A172 (cell line): ENCODE data around the gene CST1. TPM values are rescaled to one million over a fixed set of nuclear protein-coding genes. Genes with fewer than 3 reads are reported as not detected.
"Not testable (repeated sequence)": the region's sequence is repeated elsewhere in the genome, so short reads cannot be mapped to it uniquely, and the experiment has no call there.

Experiments used
- DNase-seq: peaks from one replicate; pipeline ENCODE4 v3.0.0-alpha.2; 2015; ENCODE audit warnings: low spot score
- total RNA-seq: library from RNA; depleted of rRNA; stranded (reverse); fragments of >200 nt; shearing (Covaris generic); gene quantifications from 2 replicates; pipeline ENCODE4 v1.2.3, GENCODE V29; 2014

The CST1 gene
- total RNA-seq, 1 experiment from 2014 or later: not detected

DNA sequence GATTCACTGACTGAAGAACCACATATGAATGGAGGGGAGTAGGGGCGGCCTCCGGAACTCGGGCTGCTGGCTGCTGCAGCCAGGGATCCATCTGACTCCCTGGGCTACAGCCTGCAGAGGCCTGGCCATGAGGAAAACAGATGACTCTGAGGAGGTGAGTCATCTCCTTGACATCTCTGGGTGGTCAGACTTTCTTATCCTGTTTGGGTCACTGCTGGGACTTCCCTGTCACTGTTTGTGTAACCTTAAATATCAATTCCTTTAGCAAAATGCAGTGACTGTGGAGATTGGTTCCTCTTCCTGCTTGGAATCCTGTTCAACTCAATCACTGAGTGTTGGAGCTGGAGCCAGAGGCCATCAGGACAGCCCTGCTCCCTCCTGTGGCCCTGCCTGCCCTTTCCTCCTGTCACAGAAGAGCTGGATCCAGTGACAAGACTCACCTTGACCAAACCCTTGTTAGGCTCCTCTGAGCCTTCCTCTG, 4.4 kb upstream of the CST1 start:
- DNase-seq: peak; percentile 56

DNA sequence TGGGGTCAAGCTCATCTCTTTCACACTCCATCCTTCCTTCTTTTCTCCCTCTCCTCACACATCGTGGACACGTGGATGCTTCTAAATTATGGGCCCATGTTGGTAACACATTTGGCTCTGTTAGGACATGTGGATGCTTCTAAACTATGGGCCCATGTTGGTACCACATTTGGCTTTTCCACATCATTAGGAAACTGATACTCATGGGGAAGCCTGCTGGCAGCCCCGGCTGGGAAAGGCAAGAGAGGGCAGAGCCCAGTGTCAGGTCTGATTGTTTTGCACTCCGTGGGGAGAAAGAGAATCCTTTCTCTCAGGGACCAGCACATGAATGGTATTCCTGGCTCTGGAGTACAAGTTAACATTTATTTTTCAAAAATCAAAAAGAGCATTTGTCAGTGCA, 4.0 kb upstream of the CST1 start:
- DNase-seq: no peak

DNA sequence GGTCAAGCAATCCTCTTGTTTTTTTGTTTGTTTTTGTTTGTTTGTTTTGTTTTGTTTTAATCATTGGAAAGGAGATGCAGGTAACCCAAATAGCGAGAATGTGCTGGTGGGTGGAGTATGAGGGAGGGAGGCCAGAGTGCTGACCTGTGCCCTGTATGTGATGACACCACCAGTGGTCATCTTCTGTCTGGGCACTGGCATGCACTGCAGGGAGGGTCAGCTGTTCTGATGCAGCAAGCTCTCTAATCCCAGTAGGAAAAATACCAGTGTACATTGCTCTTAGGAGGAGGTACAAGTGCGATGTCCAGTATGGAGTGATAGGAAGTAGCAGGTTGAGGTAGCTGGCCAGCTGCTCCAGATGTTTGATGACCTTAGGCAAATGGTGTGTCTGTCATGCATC, 2.9 kb upstream of the CST1 start:
- peak; percentile 21 for DNase-seq

DNA sequence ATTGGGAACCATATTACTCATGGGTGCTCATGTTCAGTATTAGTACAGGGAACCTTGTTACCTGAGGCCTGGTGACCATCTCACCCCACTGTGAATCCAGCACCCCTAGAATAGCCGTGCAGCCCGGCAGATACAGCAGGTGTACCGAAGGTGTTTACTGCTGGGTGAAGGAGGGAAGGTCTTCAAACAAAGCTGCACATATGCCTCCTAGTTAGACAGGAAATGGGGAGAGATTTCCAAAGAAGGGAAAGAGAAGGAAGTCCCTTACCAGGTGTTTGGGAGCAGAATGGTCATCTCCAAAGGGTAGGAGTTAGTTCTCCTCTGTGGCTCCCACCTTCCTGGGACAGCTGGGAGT, 2.4 kb upstream of the CST1 start:
- no peak for DNase-seq

DNA sequence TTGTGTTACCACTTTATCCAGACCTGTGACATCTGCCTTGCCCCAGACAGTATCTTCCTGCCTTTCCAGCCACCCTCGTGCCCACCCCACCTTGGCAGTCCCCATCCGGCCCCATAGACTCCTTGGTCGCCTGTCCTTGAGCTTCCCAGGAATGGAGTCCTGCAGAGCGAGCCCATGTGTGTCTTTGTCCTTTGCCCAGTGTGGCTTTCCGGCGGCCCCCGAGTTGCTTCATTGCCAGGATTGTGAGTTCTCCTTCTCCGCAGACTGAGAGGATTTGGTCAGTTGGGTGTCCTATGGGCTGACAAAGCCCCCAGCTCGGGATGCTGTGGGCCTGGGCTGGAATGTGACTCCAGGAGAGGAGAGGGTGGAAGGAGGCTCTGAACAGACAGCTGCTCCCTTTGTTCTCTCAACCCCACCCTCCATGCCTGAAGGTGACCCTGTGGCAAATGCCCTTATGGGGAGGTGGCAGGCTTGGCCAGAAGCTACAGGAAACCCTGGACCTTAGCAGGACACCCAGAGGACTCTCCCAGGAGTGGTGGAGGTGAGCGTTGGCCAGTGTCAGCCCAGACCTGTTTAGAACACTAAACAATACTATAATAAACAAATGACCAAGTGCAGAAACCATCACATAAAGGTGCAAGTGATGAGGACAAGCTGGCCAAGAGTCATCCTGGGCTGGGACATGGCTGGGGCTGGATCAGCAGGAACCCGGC, 1.9 kb upstream of the CST1 start:
- no peak for DNase-seq

DNA sequence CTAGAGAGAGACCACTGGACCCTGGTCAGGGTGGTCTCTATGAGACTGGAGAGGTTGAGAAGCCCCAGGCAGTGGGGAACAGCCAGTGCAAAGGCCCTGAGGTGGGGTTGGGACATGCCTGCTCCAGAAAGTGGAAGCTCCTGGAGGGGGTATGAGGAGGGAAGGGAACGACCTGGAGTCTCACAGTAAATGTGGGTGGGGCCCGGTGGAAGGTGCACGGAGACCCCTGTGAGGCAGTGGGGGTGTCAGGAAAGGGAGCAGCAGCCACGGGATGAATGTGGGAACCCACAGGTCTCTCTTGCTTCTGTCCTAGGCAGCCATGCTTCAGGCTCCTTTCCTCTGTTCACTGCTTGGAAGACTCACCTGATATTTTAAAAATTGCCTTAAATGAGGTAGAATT, 1.3 kb upstream of the CST1 start:
- no peak for DNase-seq

DNA sequence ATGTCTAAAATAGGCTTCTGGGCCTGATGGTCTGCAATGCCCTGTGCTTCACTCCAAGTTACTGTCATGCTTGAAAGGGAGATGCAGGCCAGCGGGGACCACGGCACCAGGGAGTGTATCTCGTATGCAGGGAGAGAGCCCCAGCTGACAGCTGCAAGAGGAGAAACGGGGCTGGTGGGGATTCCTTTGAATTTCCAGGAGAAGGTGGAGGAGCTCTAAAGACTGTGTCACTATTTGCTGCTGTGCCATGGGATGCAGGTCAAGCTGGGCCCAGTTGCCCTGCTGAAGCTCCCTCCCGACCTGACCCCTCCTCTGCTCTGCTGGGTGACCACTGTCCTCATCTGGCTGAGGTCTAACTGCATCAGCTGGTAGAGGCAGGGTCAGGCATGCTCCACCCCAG, 989 bp downstream of the CST1 start:
- DNase-seq: no peak

DNA sequence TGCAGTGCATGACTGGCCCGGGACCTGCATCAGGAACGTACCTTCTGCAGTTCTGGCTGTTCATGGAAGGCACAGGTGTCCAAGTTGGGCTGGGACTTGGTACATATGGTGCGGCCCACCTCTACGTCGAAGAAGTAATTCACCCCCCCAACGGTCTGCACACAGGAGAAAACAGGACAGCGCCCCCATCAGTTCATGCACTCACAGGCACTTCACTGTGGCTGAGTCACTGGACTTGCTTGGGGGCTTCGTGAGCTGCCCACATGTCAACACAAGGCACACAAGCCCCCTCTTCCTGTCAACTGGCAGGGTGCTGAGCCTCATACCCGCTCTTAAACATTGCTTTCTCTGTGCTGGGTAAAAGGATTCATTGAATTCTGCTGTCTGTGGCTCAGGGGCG, 1.8 kb downstream of the CST1 start:
- DNase-seq: not testable (repeated sequence)

DNA sequence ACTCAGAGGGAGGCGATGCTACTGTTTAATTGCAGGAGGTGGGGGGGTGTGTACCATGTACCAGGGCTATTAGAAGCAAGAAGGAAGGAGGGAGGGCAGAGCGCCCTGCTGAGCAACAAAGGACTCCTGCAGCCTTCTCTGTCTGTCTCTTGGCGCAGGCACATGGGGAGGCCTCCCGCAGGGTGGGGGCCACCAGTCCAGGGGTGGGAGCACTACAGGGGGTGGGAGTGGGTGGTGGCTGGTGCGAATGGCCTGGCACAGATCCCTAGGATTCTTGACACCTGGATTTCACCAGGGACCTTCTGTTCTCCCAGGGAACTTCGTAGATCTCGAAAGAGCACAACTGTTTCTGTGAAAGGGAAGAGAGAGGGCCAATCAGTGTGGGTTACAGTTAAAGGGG, 3.2 kb downstream of the CST1 start:
- not testable (repeated sequence) for DNase-seq

DNA sequence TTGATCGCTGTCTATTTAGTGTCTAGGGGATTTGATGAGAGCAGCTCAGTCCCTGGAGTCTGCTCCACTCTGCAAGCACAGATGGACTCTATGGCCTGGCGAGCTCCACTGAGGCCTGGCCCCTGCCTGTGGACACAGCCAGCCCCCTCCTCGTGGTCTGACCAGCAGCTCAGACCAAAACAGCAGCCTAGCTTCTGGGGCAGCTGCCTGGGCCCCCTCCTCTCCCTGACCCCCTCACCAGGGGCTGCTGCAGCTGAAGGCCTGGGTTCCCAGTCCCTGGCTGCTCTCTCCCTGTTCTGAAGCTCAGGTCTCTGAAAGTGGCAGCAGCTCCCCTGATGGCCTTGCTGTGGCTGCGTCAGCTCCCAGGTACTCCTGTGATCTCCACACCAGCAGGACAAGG, 3.6 kb downstream of the CST1 start:
- not testable (repeated sequence) for DNase-seq

DNA sequence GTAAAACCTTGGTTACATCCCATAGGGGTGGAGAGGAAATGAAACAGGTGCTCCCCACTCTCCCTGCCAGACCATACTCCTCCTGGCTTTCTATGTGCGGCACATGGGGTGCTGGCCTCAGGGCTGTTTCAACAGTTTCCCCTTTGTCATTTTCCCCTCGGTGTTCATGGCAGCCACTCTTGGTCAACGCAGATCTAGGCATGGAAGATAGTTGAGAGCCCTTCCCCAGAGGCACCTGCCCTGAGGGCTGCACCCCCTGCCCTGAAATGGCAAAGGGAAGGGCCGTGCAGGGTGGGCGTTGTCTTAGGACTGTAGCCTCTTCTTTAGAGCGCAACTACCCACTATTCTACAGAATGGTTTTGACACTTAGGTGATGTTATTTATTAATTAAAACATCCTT, 4.4 kb downstream of the CST1 start:
- no peak for DNase-seq

DNA sequence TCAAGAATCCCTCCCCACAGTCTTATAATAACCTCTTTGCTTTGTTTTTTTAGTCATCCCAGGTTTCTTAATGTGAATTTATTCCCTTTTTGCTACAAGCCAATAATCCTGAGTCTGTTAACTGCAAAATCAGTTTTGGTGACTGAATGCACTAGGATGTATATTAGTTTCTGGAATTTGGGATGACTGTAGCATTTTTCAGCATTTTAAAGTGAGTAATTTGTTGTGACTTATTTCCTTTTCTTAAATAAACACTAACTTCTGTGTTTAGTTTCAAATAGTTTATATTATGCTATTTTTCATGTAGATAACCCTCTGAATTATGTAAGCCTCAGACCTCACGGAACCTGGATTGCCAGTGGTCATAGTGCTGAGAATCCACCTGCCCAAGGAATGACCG, 5.5 kb downstream of the CST1 start:
- DNase-seq: no peak

DNA sequence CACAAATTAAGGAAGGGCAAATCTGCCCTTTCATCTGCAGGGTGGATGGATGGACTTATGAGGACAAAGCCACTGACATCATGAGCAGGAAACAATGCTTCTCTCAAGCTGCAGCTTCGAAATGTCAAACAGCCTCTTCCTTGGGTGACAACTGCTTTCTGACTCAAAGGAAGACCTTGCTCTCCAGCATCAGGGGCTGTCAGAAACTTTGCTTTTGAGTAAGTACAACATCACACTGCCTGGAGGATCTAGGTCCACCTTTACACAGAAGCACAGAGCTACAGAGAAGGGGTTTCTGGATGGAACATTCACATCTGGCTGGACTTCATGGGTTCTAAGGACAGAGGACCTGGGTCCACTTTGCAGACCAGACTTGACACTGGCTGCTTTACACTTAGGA, 5.9 kb downstream of the CST1 start:
- no peak for DNase-seq

DNA sequence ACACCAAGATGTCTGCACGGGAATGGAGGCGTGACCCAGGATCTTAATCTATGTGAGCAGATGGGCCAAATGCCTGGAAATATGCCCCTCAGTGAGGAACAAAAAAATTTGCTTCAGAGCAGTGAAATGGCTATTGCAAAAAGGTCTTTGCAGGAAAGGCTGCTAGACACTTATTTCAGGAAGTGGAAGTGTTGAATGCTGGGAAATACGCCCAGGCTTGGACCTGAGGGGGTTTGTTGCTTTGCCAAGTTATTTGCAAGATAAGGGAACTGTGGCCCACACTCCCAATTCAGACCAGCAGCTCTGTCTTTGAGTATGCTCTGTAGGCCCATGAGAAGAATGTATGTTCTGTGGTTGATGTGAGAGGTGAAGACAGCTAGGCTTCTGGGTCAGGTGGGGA, 15.3 kb downstream of the CST1 start:
- not testable (repeated sequence) for DNase-seq

DNA sequence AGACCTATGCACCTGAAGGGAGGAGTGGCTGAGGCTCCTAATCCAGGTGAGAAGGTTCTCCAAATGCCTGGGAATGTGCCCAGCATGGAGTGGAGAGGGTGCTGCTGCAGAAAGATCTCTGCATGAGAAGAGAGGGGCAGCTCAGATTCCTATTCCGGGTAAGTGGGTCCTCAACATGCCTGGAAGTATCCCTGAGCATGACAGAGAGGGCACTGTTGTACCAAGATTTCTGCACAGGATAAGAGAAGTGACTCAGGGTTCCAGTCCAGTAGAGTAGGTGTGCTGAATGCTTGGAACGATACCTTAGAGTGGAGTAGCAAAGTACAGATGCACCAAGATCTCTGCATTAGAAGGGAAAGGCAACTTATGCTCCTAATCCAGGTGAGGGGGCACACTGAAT, 15.8 kb downstream of the CST1 start:
- DNase-seq: not testable (repeated sequence)

DNA sequence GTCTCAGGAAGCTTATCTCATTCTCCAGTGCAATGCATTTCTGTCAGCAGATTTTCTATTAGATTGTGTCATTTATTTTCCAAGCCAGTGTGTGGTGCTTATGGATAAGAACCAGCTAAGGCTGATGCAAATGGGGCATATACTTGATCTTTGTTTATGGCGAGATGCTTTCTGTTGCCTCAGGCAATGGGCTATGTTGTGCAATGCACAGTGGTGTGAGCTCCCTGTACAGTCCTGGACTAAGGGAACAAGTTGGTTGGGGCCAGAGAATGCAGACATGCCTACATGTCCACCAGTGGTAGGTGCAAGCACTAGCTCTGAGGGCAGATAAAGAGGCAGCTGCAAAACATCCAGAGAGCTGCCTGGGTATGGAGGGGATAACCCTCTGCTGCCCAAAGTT, 16.3 kb downstream of the CST1 start:
- DNase-seq: not testable (repeated sequence)

DNA sequence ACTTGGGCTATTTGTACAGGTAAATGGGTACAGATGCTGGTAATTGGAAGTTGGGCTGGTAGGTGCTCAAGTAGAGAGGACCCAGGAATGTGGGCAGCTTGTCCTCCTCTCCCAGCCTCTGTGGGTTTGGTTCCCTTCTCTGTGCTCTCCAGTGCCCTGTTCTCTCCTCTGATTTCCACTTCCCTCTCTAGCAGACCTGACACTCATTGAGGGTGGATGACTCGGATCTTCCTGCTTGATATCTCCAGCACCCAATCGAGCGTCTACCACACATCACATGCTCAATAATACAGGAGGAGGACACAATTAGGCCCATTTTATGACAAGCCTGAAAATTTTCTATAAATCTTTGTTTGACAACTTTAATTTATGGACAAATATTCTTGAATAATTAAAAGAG, 23.7 kb downstream of the CST1 start:
- no peak for DNase-seq

DNA sequence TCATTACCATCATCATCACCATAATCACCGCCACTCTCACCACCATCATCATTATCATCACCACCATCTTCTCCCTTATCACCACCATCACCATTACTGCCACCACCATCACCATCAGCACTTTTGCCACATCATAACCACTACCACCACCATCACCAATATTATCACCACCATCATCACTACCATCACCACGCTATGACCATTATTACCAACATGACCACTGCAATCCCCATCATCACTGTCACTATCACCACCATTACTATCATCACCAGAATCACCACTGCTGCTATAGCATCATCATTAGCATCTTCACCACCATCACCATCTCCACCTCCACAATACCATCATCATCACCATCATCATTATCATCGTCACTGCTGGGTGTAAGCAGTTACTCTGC, 25.6 kb downstream of the CST1 start:
- DNase-seq: no peak

DNA sequence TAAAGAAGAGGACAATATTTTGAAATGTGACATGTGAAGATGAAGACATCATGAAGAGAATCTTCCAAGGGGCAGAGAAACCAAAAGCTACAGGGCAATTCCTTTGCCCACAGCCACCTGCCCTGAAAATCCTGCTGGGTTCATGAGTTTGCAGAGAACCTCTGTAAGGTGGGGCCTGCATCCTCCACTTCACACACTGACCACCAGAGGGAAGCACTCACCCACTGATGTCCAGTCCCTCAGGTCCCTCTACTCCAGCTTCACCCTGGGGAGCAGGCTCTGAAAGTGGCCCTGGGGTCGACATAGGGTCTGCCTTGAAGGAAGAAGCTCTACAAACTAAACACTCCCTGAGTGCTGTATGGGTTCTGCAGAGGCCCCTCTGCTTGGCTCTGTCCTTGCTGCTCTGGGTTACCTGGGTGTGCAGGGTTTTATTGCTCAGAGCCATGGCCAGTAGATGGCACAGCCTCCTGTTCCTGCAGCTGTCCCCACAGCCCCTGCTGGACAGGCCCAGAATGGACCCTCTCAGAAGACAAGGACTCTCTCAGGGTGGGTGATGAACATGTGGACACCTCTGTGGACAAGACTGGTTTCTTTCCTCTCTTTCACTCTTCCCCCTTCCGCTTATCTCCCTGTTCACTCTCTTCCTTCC, 27.0 kb downstream of the CST1 start:
- DNase-seq: peak; percentile 53

DNA sequence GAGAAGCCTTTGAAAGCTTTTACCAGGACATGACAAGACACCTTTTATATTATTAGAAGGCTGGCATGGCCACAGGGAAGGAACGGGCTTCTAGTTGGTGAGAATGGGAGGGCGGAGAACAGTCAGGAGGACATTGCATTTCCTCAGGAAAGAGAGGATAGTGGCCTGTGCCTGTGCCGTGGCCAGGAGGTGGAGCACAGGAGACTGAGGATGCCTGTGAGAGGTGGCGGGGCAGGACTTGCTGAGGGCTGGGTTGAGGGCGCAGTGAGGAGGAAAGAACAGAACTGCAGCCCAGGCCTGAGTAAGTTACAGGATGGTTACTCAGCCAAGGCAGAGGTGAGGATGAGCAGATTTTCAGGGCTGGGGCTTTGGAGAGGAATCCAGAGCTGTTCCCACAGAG, 27.9 kb downstream of the CST1 start:
- DNase-seq: not testable (repeated sequence)

DNA sequence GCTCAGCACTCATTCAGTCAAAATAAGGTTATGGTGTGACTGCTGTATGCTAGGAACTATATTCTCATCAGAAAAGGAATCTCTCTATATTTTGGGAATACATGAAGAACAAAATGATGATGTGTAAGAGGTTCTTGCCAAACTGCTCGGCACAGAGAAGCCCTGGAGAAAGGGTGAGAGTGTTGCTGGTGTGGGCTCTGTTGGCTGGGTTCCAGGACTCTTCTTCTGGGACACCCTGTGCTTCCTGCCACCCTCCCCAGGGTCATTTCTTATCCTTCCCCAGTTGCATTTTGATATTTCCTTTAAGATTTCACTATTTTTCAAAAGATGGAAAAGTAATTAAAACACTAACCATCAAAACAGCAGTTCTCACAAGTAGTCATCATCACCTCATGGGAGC, 28.8 kb downstream of the CST1 start:
- no peak for DNase-seq

DNA sequence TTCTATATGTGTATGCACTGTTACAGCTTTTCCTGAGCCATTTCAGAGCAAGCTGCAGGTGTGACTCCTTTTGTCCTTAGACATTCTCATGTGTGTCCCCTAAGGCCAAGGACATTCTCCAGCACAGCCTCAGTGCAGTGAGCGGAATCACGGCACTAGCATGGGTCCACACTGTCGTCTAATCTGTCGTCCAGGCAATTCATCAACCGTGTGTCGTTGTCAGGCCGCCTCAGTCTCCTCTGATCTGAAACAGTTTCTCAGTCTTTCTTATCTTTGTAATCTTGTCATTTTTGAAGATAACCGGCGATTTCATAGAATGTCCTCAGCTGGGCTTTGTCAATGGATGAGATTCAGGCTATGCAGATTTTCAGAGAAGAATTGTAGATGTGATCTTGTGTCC, 31.4 kb downstream of the CST1 start:
- DNase-seq: not testable (repeated sequence)

DNA sequence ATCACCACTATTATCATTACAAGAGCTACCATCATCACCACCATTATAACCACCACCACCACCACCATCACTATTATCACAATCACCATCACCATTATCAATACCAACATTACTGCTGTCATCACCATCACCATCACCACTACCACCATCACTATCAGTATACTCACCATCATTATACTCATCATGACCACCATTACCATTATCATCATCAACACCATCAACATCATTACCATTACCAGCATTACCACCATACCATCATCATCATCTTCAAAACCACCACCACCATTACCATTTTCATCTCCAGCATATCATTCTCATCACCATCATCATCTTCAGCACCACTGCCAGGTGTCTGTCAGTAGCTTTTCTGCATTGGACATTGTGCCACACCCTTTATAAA, 39.0 kb downstream of the CST1 start:
- DNase-seq: not testable (repeated sequence)

DNA sequence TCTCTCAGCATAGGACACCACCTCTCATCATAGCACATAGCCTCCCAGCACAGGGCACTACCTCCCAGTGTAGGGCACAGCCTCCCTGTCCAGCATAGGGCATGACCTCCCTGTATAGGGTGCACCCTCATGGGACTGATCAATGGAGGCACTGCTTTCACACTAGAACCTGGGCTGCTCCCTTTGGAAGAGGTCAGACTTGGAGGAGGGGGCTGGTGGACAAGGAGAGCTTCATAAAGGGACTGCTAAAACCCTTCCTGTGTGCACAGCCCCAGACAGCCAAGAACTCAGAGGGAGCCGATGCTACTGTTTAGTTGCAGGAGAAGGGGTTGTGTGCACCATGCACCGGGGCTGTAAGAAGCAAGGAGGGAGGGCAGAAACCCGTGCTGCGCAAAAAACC, 40.0 kb downstream of the CST1 start:
- DNase-seq: no peak
